Astrocyte of the spinal cord (primary cell): ENCODE results near the gene MRAP.

Experiments used
- DNase-seq: peaks from one replicate; pipeline ENCODE4 v3.0.0; 2011; ENCODE audit warnings: low read depth, low spot score
- H3K4me3 ChIP-seq: 2 replicates; pipeline ENCODE4 v1.5.1; 2011; ENCODE audit warnings: low read depth, mild to moderate bottlenecking, low read length, moderate library complexity
- in situ Hi-C: cut with HindIII; loops from 2 replicates; pipeline ENCODE4 v1.10.0; 2017; ENCODE audit warnings: low sequenced_read_pairs
- TF ChIP-seq, protein P1 (sequence below): IDR thresholded peaks from 2 replicates; pipeline ENCODE4 v1.5.1; 2012; ENCODE audit warnings: low read depth, mild to moderate bottlenecking, low read length, inconsistent platforms

The MRAP gene

DNA sequence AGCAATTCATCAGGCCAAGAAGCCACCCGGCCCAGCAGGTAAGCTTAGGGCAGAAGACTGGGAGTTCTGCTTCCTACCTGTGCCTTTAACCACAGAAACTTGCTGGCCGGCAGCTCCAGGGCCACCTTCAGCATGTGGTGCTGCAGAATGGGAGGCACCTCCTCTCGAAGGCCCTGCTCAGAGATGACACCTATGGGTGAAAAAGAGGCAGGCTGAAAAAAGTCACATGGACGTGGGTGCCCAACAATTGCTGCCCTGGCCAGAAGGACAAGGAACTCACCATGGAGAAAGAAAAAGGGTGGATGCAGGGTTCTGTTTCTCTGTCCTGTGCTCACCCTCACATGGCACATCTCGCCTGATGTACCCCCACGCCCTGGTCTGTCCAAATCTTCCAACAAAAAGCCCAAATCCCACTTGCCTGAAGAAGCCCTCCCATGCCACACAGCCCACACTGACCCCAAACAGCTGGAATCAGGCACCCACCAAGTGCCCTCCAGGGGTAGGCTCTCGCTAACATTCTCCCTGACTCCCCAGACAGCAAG, 61.1 kb downstream of the MRAP start:
- TF ChIP-seq, protein P1, sequence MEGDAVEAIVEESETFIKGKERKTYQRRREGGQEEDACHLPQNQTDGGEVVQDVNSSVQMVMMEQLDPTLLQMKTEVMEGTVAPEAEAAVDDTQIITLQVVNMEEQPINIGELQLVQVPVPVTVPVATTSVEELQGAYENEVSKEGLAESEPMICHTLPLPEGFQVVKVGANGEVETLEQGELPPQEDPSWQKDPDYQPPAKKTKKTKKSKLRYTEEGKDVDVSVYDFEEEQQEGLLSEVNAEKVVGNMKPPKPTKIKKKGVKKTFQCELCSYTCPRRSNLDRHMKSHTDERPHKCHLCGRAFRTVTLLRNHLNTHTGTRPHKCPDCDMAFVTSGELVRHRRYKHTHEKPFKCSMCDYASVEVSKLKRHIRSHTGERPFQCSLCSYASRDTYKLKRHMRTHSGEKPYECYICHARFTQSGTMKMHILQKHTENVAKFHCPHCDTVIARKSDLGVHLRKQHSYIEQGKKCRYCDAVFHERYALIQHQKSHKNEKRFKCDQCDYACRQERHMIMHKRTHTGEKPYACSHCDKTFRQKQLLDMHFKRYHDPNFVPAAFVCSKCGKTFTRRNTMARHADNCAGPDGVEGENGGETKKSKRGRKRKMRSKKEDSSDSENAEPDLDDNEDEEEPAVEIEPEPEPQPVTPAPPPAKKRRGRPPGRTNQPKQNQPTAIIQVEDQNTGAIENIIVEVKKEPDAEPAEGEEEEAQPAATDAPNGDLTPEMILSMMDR, result peak; percentile 24
- in situ Hi-C loops, result no loop called here
- no peak for DNase-seq
- H3K4me3 ChIP-seq, result no peak overlapping the region

DNA sequence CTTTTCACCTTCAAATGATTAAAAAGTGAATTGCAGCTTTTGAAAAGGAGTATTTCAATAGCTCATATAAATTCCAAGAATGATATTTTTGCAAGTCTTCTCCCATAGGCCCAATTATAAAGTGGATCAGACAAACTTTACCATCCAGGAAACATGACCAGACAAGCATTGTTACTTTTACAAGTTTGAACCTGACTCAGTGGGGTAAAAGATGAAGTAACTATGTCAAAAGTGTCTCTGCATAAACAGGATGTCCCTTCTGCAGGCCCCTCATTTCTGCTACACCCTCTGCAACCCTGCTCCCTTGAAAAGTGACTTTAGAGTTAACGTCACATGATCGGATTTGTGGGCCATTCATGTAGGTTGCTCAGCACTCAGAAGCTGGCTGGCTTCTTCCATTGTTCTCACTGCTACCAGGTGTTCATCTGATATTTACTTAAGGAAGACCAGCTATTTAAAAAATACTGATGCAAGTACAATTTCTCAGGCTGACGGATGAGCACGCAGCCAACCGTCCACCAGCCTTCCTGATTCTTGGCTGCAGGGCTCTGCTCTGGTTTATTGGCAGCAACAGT, 61.8 kb downstream of the MRAP start:
- TF ChIP-seq, protein P1, result no peak
- H3K4me3 ChIP-seq, result no peak overlapping the region
- in situ Hi-C loops, result no loop called here
- no peak for DNase-seq
